GM19467 (cell line): ENCODE data around the gene MRPL48.

Experiments
- ATAC-seq: cut with Tn5 transposase; IDR thresholded peaks from one replicate; pipeline ENCODE4 v1.9.1; 2021; ENCODE audit warnings: mild to moderate bottlenecking, moderate library complexity; ENCODE audit not compliant: unreplicated experiment

Gene MRPL48

GRCh38 chr11:73888244-73888643 lies 100.6 kb downstream of the MRPL48 start:
- ATAC-seq, result no peak

- no peak for ATAC-seq
These were observed 101.3 kb downstream of the MRPL48 start for GRCh38 chr11:73889019-73889418.

DNA sequence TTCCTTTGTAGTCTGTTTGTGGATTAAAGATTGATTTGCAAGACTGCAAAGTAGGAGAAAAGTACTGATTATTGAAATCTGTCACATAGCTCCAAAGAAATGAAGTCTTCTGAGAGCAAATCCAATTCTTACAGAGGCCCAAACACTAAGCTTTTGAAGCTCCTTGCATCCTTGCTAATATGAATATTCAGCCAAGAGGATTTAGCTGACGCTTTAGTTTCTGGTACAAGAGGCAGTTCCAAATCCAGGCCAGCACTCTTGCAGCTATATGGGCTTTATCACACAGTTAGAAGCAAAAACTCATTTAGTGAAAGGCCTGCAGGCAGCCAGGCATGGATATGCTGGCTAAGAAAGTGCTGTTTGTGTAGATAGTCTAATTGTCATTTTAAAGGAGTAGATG lies 101.9 kb downstream of the MRPL48 start:
- ATAC-seq, result no peak

DNA sequence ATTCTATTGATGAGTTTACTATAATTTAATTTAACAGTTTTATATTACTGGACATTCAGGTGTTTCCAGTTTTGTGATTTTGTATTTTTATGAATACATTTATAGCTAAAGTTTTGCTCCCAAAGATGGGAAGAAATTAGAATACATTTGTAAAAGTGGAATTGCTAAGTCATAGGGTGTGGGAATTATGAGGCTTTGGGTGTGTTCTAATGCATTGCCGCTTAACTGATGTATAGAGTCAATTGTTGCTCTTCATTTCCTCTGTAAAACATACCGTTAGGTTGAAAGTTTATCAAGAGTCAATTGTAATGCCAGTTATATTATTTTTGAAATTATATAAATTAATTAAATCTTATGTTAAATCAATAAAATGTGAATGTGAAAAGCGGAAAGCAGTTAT lies 105.4 kb downstream of the MRPL48 start:
- ATAC-seq, result no peak

GRCh38 chr11:73894725-73895335 lies 107.2 kb downstream of the MRPL48 start:
- no peak for ATAC-seq

DNA sequence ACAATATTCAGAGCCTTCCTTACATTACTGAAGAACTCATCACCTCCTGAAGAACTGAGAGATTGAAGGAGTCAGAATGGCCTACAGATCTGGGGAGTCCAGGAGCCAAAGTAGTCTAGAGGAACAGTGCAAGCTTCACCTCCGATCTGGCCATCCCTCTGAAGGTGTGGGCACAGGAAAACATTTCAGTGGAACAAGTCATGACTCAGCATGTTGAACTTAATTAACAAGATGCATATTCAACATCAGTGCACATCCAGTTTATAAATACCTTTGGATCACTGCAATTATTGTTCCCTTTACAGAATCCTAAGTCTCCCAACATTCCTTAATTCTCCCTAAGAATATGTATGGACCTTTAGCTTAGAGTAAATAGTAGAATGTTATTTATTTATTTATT lies 114.6 kb downstream of the MRPL48 start:
- no peak for ATAC-seq

DNA sequence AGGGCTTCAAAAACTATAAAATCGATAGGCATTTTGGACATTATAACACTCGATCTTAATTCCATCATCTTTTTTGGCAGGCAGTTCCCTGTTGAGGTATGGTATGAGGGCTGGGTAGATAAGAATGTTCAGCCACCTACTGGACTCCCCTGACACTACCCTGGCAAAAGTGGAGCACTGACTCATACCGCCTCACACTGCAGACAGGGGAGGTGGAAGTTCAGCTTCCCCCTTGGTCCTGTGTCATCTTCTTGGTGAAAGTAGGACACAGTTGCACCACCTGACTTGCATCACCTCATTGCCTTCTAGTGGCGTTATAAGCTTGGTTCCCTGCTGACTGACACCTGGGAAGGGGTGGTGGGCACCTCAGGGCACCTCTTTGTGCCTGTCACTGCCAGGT lies 119.5 kb downstream of the MRPL48 start:
- no peak for ATAC-seq

- no peak for ATAC-seq
These were observed 124.4 kb downstream of the MRPL48 start for GRCh38 chr11:73912026-73912425.

- no peak for ATAC-seq
These were observed 125.8 kb downstream of the MRPL48 start for GRCh38 chr11:73913472-73913871.

DNA sequence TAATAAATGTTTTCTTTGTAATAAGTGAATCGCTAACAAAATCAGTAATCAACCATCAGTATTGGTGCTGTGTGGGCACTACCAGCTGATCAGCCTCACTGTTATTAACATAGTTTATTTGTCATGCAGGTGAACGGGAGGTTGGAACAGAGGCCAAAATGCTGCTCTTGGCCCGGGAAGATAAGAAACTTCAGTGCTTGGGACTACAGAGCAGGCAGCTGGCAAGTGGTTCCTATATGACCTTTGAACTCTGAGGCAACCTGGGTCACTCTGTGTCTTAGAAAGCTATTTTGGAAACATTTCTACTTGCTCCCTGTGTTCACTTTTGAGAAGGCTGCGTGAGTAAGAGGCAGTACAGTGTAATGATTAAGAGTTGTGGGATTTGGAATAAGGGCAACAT lies 126.6 kb downstream of the MRPL48 start:
- no peak for ATAC-seq
